CD14-positive monocyte (primary cell): ENCODE measurements around the gene CHD1. TPM values are rescaled to one million over a fixed set of nuclear protein-coding genes. Genes with fewer than 3 reads are reported as not detected.

Experiments used
- DNase-seq, 3 donors: peaks; one replicate each; pipeline ENCODE4 v3.0.0-alpha.2; 2011 to 2022
- H2AFZ ChIP-seq: 2 replicates; pipeline ENCODE4 v1.6.0; 2012; ENCODE audit warnings: mild to moderate bottlenecking, low read depth, low read length, inconsistent platforms; ENCODE audit not compliant: insufficient read depth, poor library complexity, severe bottlenecking
- H3K27ac ChIP-seq, 2 donors: 1 replicate in 1 of 2; 2 replicates in 1 of 2; pipeline ENCODE4 v1.5.1; 2012 to 2013; ENCODE audit warnings: low read length in 2 of 2, control low read depth in 1 of 2, inconsistent platforms in 1 of 2, low read depth in 1 of 2, mild to moderate bottlenecking in 1 of 2
- H3K27me3 ChIP-seq, 2 donors: one replicate each; pipeline versions ENCODE4 v1.6.0 to v1.6.1; 2011 to 2013; ENCODE audit warnings: low read length in 2 of 2; ENCODE audit not compliant: control insufficient read depth in 2 of 2, insufficient read depth in 2 of 2
- H3K36me3 ChIP-seq, 2 donors: replicated peaks in 1 of 2; 1 replicate in 1 of 2; 2 replicates in 1 of 2; pipeline versions ENCODE4 v1.5.1 to v1.6.1; 2012 to 2013; ENCODE audit warnings: low read length in 2 of 2, control low read depth in 1 of 2, inconsistent platforms in 1 of 2, mild to moderate bottlenecking in 1 of 2; ENCODE audit not compliant: insufficient read depth in 2 of 2, control insufficient read depth in 1 of 2
- H3K4me1 ChIP-seq, 2 donors: 1 replicate in 1 of 2; 2 replicates in 1 of 2; pipeline versions ENCODE4 v1.5.1 to v1.6.1; 2012 to 2013; ENCODE audit warnings: low read length in 2 of 2, control low read depth in 1 of 2, inconsistent platforms in 1 of 2, mild to moderate bottlenecking in 1 of 2, moderate library complexity in 1 of 2; ENCODE audit not compliant: insufficient read depth in 2 of 2, control insufficient read depth in 1 of 2
- H3K4me2 ChIP-seq: replicated peaks from 2 replicates; pipeline ENCODE3; 2012; ENCODE audit warnings: low read length, moderate library complexity, mild to moderate bottlenecking; ENCODE audit not compliant: poor library complexity, severe bottlenecking; ENCODE audit errors: extremely low read depth
- H3K4me3 ChIP-seq, 3 experiments: fragments of 200-600 bp in 1 of 3; sonication (generic) in 1 of 3; replicated peaks in 1 of 3; 1 replicate in 2 of 3; 2 replicates in 1 of 3; pipeline ENCODE4 v1.5.1; 2011 to 2013; ENCODE audit warnings: low read length in 3 of 3, mild to moderate bottlenecking in 3 of 3, control low read depth in 2 of 3, low read depth in 2 of 3, inconsistent platforms in 1 of 3, moderate library complexity in 1 of 3
- H3K79me2 ChIP-seq: 2 replicates; pipeline ENCODE4 v1.6.0; 2012; ENCODE audit warnings: mild to moderate bottlenecking, control low read depth, inconsistent platforms, low read length, moderate library complexity; ENCODE audit not compliant: insufficient read depth
- H3K9ac ChIP-seq: 2 replicates; pipeline ENCODE4 v1.6.0; 2017; ENCODE audit warnings: low read length, mild to moderate bottlenecking; ENCODE audit not compliant: insufficient read depth, poor library complexity, severe bottlenecking
- H3K9me3 ChIP-seq, 2 donors: replicated peaks in 1 of 2; 1 replicate in 1 of 2; 2 replicates in 1 of 2; pipeline versions ENCODE4 v1.5.1 to v1.6.1; 2012 to 2013; ENCODE audit warnings: low read length in 2 of 2, control low read depth in 1 of 2; ENCODE audit not compliant: control insufficient read depth in 1 of 2, insufficient read depth in 1 of 2
- H4K20me1 ChIP-seq: 2 replicates; pipeline ENCODE4 v1.6.0; 2012; ENCODE audit warnings: mild to moderate bottlenecking, low read length, control low read depth, moderate library complexity; ENCODE audit not compliant: insufficient read depth
- H3K27ac Mint-ChIP-seq, 7 donors: one replicate each; pipeline ENCODE4 v1.8.0; 2020; ENCODE audit warnings: mild to moderate bottlenecking in 7 of 7, mixed read lengths in 7 of 7, moderate library complexity in 6 of 7, inconsistent platforms in 2 of 7
- H3K27me3 Mint-ChIP-seq, 3 donors: one replicate each; pipeline ENCODE4 v1.8.0; 2021 to 2022; ENCODE audit warnings: low read depth in 3 of 3, mild to moderate bottlenecking in 3 of 3, mixed read lengths in 3 of 3, moderate library complexity in 3 of 3, inconsistent platforms in 1 of 3
- H3K36me3 Mint-ChIP-seq, 2 donors: one replicate each; pipeline ENCODE4 v1.8.0; 2020; ENCODE audit warnings: mixed read lengths in 2 of 2, inconsistent platforms in 1 of 2, mild to moderate bottlenecking in 1 of 2
- H3K4me1 Mint-ChIP-seq: one replicate; pipeline ENCODE4 v1.8.0; 2020; ENCODE audit warnings: mild to moderate bottlenecking, mixed read lengths
- H3K4me3 Mint-ChIP-seq, 2 donors: one replicate each; pipeline ENCODE4 v1.8.0; 2020; ENCODE audit warnings: mild to moderate bottlenecking in 2 of 2, mixed read lengths in 2 of 2, moderate library complexity in 1 of 2
- H3K9me3 Mint-ChIP-seq, 7 donors: one replicate each; pipeline ENCODE4 v1.8.0; 2020 to 2022; ENCODE audit warnings: mixed read lengths in 7 of 7, mild to moderate bottlenecking in 6 of 7, moderate library complexity in 6 of 7, inconsistent platforms in 2 of 7
- CTCF ChIP-seq: fragments of 200-600 bp; IDR thresholded peaks from one replicate; pipeline ENCODE4 v1.8.0; 2022; ENCODE audit warnings: antibody characterized with exemption, mild to moderate bottlenecking
- WGBS: methylation state at CpG from one replicate; pipeline ENCODE4 v1.1.5; 2013; ENCODE audit warnings: missing lambda C conversion rate; ENCODE audit not compliant: insufficient coverage; 5-methylcytosine and 5-hydroxymethylcytosine counted together
- intact Hi-C, 2 donors: fragments of 100-400 bp; cut with micrococcal nuclease; formaldehyde crosslinking; loops; one replicate each; pipeline versions ENCODE4 v1.15.0 to v1.15.1; 2023
- polyA plus RNA-seq, 3 donors: library from polyadenylated mRNA; depleted of rRNA in 1 of 3; unstranded in 2 of 3; stranded (reverse) in 1 of 3; fragments of 300-500 nt in 2 of 3; fragments of >200 nt in 1 of 3; fragmentation: Illumina TruSeq in 2 of 3; gene quantifications; 1 replicate in 2 of 3; 2 replicates in 1 of 3; pipeline ENCODE4 v1.2.3, GENCODE V29; 2012 to 2021

CHD1 gene
- polyA plus RNA-seq, 3 donors, result 3.1 to 45.7 (median 6.7) TPM

GRCh38 chr5:98962587-98962986 lies 33.8 kb upstream of the CHD1 start:
- no peak for TF ChIP-seq CTCF
- no peak overlapping the region for H3K9ac ChIP-seq
- H2AFZ ChIP-seq, result no peak overlapping the region
- no peaks in the 10 kb centered on the region for H3K36me3 ChIP-seq
- Mint-ChIP-seq H3K36me3 (peaks cover 1 to 5% of the 10 kb centered on the region in 2 donors), H3K4me3 (no peak overlapping the region), H3K9me3 (peaks cover 0 to 14% (median 6%) of the 10 kb centered on the region in 7 donors), H3K27ac (no peak overlapping the region), H3K27me3 (no peaks in the 10 kb centered on the region), H3K4me1 (peaks cover 19% of the 10 kb centered on the region)
- H3K4me2 ChIP-seq, result no peak overlapping the region
- H3K4me1 ChIP-seq, result peaks cover 0 to 3% of the 10 kb centered on the region in 2 donors
- intact Hi-C loops, result no loop called here
- H3K79me2 ChIP-seq, result no peaks in the 10 kb centered on the region
- H3K4me3 ChIP-seq, result no peak overlapping the region
- H4K20me1 ChIP-seq, result no peaks in the 10 kb centered on the region
- H3K27ac ChIP-seq, result no peak overlapping the region
- no peaks in the 10 kb centered on the region for H3K27me3 ChIP-seq
- DNase-seq, result no peak
- H3K9me3 ChIP-seq, result peaks cover 0 to 4% of the 10 kb centered on the region in 2 donors

- WGBS, result no CpG with 5 or more reads among the region's 3 CpGs
- DNase-seq, result no peak
- Mint-ChIP-seq H3K27me3 (no peaks in the 10 kb centered on the region), H3K9me3 (peaks cover 0 to 14% (median 6%) of the 10 kb centered on the region in 7 donors), H3K4me1 (peaks cover 19% of the 10 kb centered on the region), H3K4me3 (no peak overlapping the region), H3K27ac (no peak overlapping the region), H3K36me3 (peaks cover 1 to 5% of the 10 kb centered on the region in 2 donors)
- Histone ChIP-seq H3K4me3 (no peak overlapping the region), H2AFZ (no peak overlapping the region), H3K79me2 (no peaks in the 10 kb centered on the region), H3K27me3 (no peaks in the 10 kb centered on the region), H3K4me1 (peaks cover 0 to 3% of the 10 kb centered on the region in 2 donors), H3K9me3 (peaks cover 0 to 4% of the 10 kb centered on the region in 2 donors), H3K4me2 (no peak overlapping the region), H4K20me1 (no peaks in the 10 kb centered on the region), H3K9ac (no peak overlapping the region), H3K36me3 (no peaks in the 10 kb centered on the region), H3K27ac (no peak overlapping the region)
- TF ChIP-seq CTCF, result no peak
- intact Hi-C loops, result no loop called here
Observed at GRCh38 chr5:98961665-98962344, 33.0 kb upstream of the CHD1 start.
